Measurements from ENCODE around the gene LAMTOR5. TPM values are rescaled to one million over a fixed set of nuclear protein-coding genes. Genes with fewer than 3 reads are reported as not detected.

Gene LAMTOR5
- total RNA-seq, 1 experiment from 2014 or later: 144 TPM

DNA sequence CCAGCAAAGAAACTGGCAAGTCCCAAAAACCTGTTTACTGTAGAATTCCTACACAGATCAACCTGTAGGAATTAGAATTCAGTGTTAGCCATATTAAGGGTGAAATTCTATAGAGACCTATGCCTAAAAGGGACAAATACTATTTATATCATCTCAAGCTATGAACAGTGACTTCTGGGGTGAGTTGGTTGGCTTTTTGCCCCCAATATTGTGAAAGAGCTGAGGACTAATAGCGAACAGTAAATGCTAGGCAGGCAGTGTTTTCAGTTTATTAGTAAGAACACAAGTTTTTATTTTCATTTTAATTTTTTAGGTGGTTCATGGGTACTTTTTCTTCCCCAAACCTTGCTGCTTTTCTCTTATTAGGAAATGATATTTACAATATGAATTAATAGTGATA lies 32.0 kb downstream of the LAMTOR5 start:
- Histone ChIP-seq H3K27ac (ENCODE audit: low read depth, low read length, poor library complexity, severe bottlenecking) (no peak overlapping the region), H3K4me1 (ENCODE audit: insufficient read depth, low read length, poor library complexity, severe bottlenecking) (peaks cover 5% of the 10 kb centered on the region), H3K36me3 (ENCODE audit: insufficient read depth, low read length, poor library complexity, severe bottlenecking) (peaks cover 45% of the 10 kb centered on the region), H3K4me3 (ENCODE audit: low read depth, low read length, poor library complexity, severe bottlenecking) (no peak overlapping the region), H3K9me3 (ENCODE audit: low read depth, low read length, poor library complexity, severe bottlenecking) (no peaks in the 10 kb centered on the region), H3K27me3 (replicated peaks; ENCODE audit: insufficient read depth, low read depth, low read length, poor library complexity) (no peaks in the 10 kb centered on the region)
- ChIA-PET CTCF (no interaction called here), POLR2A (ENCODE audit: low non-redundant PET) (no interaction called here)
- no TSS peak for BruUV-seq (replicated peaks)
- TF ChIP-seq CTCF (conservative IDR thresholded peaks at IDR 0.05; ENCODE audit: low read depth, low read length) (no peak), EZH2 (IDR thresholded peaks at IDR 0.05; ENCODE audit: borderline replicate concordance, low read depth, low read length, poor library complexity, severe bottlenecking) (no peak)
- intact Hi-C loops (cut with micrococcal nuclease; ENCODE audit: unreplicated experiment): no loop called here
- no peak for DNase-seq (ENCODE audit: low spot score)

- Histone ChIP-seq H3K27ac (ENCODE audit: low read depth, low read length, poor library complexity, severe bottlenecking) (no peak overlapping the region), H3K4me1 (ENCODE audit: insufficient read depth, low read length, poor library complexity, severe bottlenecking) (no peaks in the 10 kb centered on the region), H3K36me3 (ENCODE audit: insufficient read depth, low read length, poor library complexity, severe bottlenecking) (peaks cover 46% of the 10 kb centered on the region), H3K27me3 (replicated peaks; ENCODE audit: insufficient read depth, low read depth, low read length, poor library complexity) (no peaks in the 10 kb centered on the region), H3K9me3 (ENCODE audit: low read depth, low read length, poor library complexity, severe bottlenecking) (no peaks in the 10 kb centered on the region), H3K4me3 (ENCODE audit: low read depth, low read length, poor library complexity, severe bottlenecking) (no peak overlapping the region)
- no TSS peak for BruUV-seq (replicated peaks)
- POLR2A ChIA-PET (ENCODE audit: low non-redundant PET): no interaction called here
- intact Hi-C loops (cut with micrococcal nuclease; ENCODE audit: unreplicated experiment): no loop called here
- TF ChIP-seq EZH2 (IDR thresholded peaks at IDR 0.05; ENCODE audit: borderline replicate concordance, low read depth, low read length, poor library complexity, severe bottlenecking): no peak
- CTCF ChIA-PET: interaction anchor here (0.5 kb wide), 1 partner anchor 169 kb away, joined by 5 read pairs; no protein-coding TSS in a partner anchor
- DNase-seq (ENCODE audit: low spot score): no peak
Measured at GRCh38 chr1:110370827-110371226, 36.7 kb downstream of the LAMTOR5 start.

DNA sequence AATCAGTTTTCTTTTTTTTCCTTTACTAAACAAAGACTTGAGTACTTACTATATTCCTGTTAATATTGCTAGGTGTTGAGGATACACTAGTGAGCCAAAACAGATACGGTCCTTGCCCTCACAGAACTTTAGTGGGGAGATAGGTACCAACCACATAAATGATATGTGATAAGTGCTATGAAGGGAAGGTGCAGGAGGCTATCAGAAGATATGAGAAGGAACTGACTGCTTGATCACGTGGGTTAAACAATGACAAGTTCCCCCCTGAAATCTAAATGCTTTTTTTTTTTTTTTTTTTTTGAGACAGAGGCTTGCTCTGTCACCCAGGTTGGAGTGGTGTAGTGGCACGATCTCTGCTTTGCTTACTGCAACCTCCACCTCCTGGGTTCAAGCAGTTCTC lies 43.3 kb downstream of the LAMTOR5 start:
- no peaks in the 10 kb centered on the region for H3K9me3 ChIP-seq (ENCODE audit: low read depth, low read length, poor library complexity, severe bottlenecking)
- CTCF ChIA-PET: no interaction called here
- intact Hi-C loops (cut with micrococcal nuclease; ENCODE audit: unreplicated experiment): no loop called here
- DNase-seq (ENCODE audit: low spot score): no peak
- POLR2A ChIA-PET (ENCODE audit: low non-redundant PET): no interaction called here
- no peaks in the 10 kb centered on the region for H3K4me1 ChIP-seq (ENCODE audit: insufficient read depth, low read length, poor library complexity, severe bottlenecking)
- H3K4me3 ChIP-seq (ENCODE audit: low read depth, low read length, poor library complexity, severe bottlenecking): no peak overlapping the region
- peaks cover 33% of the 10 kb centered on the region for H3K36me3 ChIP-seq (ENCODE audit: insufficient read depth, low read length, poor library complexity, severe bottlenecking)
- BruUV-seq (replicated peaks): no TSS peak
- TF ChIP-seq EZH2 (IDR thresholded peaks at IDR 0.05; ENCODE audit: borderline replicate concordance, low read depth, low read length, poor library complexity, severe bottlenecking) (no peak), CTCF (conservative IDR thresholded peaks at IDR 0.05; ENCODE audit: low read depth, low read length) (no peak)
- no peak overlapping the region for H3K27ac ChIP-seq (ENCODE audit: low read depth, low read length, poor library complexity, severe bottlenecking)
- no peaks in the 10 kb centered on the region for H3K27me3 ChIP-seq (replicated peaks; ENCODE audit: insufficient read depth, low read depth, low read length, poor library complexity)

DNA sequence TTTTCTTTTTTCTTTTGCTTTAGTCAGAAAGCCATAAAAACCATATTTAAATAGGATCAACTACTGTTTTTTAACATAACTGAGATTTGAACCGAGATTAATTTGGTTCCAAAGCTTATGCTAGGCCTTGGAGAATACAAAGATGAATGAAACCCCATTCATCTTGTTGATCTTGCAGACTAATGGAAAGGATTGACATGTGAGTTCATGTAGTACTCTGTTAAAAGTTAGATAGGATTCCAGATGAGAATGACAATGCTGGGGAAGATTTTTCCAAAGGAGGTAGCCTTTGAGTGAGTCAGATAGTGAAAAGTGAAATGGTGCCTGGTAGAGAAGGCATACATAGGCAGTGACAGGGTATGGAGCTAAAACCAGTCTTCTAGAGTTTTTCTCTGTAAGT lies 45.6 kb downstream of the LAMTOR5 start:
- intact Hi-C loops (cut with micrococcal nuclease; ENCODE audit: unreplicated experiment): no loop called here
- Histone ChIP-seq H3K36me3 (ENCODE audit: insufficient read depth, low read length, poor library complexity, severe bottlenecking) (peaks cover 53% of the 10 kb centered on the region), H3K27ac (ENCODE audit: low read depth, low read length, poor library complexity, severe bottlenecking) (no peak overlapping the region), H3K4me1 (ENCODE audit: insufficient read depth, low read length, poor library complexity, severe bottlenecking) (no peaks in the 10 kb centered on the region), H3K9me3 (ENCODE audit: low read depth, low read length, poor library complexity, severe bottlenecking) (no peaks in the 10 kb centered on the region), H3K4me3 (ENCODE audit: low read depth, low read length, poor library complexity, severe bottlenecking) (no peak overlapping the region), H3K27me3 (replicated peaks; ENCODE audit: insufficient read depth, low read depth, low read length, poor library complexity) (no peaks in the 10 kb centered on the region)
- no peak for DNase-seq (ENCODE audit: low spot score)
- no peak for TF ChIP-seq EZH2 (IDR thresholded peaks at IDR 0.05; ENCODE audit: borderline replicate concordance, low read depth, low read length, poor library complexity, severe bottlenecking)
- no peak for TF ChIP-seq CTCF (conservative IDR thresholded peaks at IDR 0.05; ENCODE audit: low read depth, low read length)
- CTCF ChIA-PET: no interaction called here
- POLR2A ChIA-PET (ENCODE audit: low non-redundant PET): no interaction called here
- no TSS peak for BruUV-seq (replicated peaks)

Data from A673 (cell line).